Endothelial cell of umbilical vein (primary cell): ENCODE results near the gene ELANE. TPM values are rescaled to one million over a fixed set of nuclear protein-coding genes. Genes with fewer than 3 reads are reported as not detected.

Experiments used
- BruUV-seq: library from RNA; stranded (reverse); fragments of 400-500 nt; replicated peaks from 2 replicates; lab custom pipeline; 2021; lab: Mats Ljungman, UMichigan
- CTCF ChIA-PET: fragments of 300-600, 350-600 bp; sonication (Branson Sonifier 250); formaldehyde crosslinking; loops from one replicate; lab custom pipeline; 2021; ENCODE audit warnings: antibody characterized with exemption, inconsistent platforms; lab: Charles Lee
- POLR2A ChIA-PET: fragments of 300-600, 350-600 bp; sonication (Branson Sonifier 250); formaldehyde crosslinking; loops from one replicate; lab custom pipeline; 2021; ENCODE audit warnings: antibody characterized with exemption, inconsistent platforms; lab: Charles Lee
- DNase-seq: peaks from one replicate; pipeline ENCODE4 v3.0.0-alpha.2; 2011; ENCODE audit warnings: low read depth, low spot score
- FAIRE-seq: peaks from 2 replicates; lab custom pipeline; 2011; peaks lifted over from hg19 to GRCh38; lab: Jason Lieb, UNC
- H2AFZ ChIP-seq: 2 replicates; pipeline ENCODE4 v1.6.0; 2012; ENCODE audit warnings: low read depth, low read length, control low read depth, inconsistent platforms
- H3K27ac ChIP-seq: 2 replicates; pipeline ENCODE4 v1.5.1; 2011; ENCODE audit warnings: low read depth, mild to moderate bottlenecking, control low read depth, low read length, moderate library complexity; ENCODE audit not compliant: insufficient read depth
- H3K27me3 ChIP-seq, 2 experiments: 2 replicates each; pipeline versions ENCODE4 v1.6.0 to v1.6.1; 2011; ENCODE audit warnings: low read length in 2 of 2, mixed read lengths in 1 of 2; ENCODE audit not compliant: control insufficient read depth in 2 of 2, insufficient read depth in 2 of 2
- H3K36me3 ChIP-seq, 2 experiments: 2 replicates in 1 of 2; 3 replicates in 1 of 2; pipeline ENCODE4 v1.5.1; 2011; ENCODE audit warnings: low read length in 2 of 2, mild to moderate bottlenecking in 1 of 2, moderate library complexity in 1 of 2; ENCODE audit not compliant: control insufficient read depth in 2 of 2, insufficient read depth in 2 of 2; ENCODE audit errors: extremely low read depth in 1 of 2
- H3K4me1 ChIP-seq: 3 replicates; pipeline ENCODE4 v1.5.1; 2011; ENCODE audit warnings: mild to moderate bottlenecking, low read length; ENCODE audit not compliant: control insufficient read depth, insufficient read depth; ENCODE audit errors: extremely low read depth
- H3K4me2 ChIP-seq: 2 replicates; pipeline ENCODE4 v1.6.1; 2011; ENCODE audit warnings: low read length, control low read depth, mixed read lengths; ENCODE audit not compliant: insufficient read depth
- H3K4me3 ChIP-seq, 3 experiments: fragments of 200-600 bp in 1 of 3; sonication (generic), shearing (Covaris generic) in 1 of 3; replicated peaks in 1 of 3; 2 replicates each; pipeline ENCODE4 v1.5.1; 2011 to 2016; ENCODE audit warnings: control low read depth in 3 of 3, low read length in 3 of 3, mild to moderate bottlenecking in 2 of 3, inconsistent platforms in 1 of 3, low read depth in 1 of 3, moderate library complexity in 1 of 3; ENCODE audit not compliant: insufficient read depth in 1 of 3
- H3K79me2 ChIP-seq: 2 replicates; pipeline ENCODE4 v1.6.0; 2012; ENCODE audit warnings: low read length, inconsistent platforms; ENCODE audit not compliant: control insufficient read depth, insufficient read depth
- H3K9ac ChIP-seq: replicated peaks from 2 replicates; pipeline ENCODE3; 2011; ENCODE audit warnings: low read length, control low read depth; ENCODE audit not compliant: insufficient read depth; ENCODE audit errors: extremely low read depth
- H3K9me1 ChIP-seq: replicated peaks from 3 replicates; pipeline ENCODE4 v1.6.0; 2011; ENCODE audit warnings: mild to moderate bottlenecking, low read length; ENCODE audit not compliant: control insufficient read depth, insufficient read depth; ENCODE audit errors: extremely low read depth
- H3K9me3 ChIP-seq: replicated peaks from 2 replicates; pipeline ENCODE4 v1.5.1; 2012; ENCODE audit warnings: low read length, inconsistent platforms; ENCODE audit not compliant: control insufficient read depth, insufficient read depth
- H4K20me1 ChIP-seq: replicated peaks from 2 replicates; pipeline ENCODE3; 2011; ENCODE audit warnings: mild to moderate bottlenecking, low read length; ENCODE audit not compliant: control insufficient read depth, insufficient read depth; ENCODE audit errors: extremely low read depth
- EZH2 ChIP-seq: IDR thresholded peaks from 2 replicates; pipeline ENCODE4 v1.6.1; 2012; ENCODE audit warnings: borderline replicate concordance, low read depth, mild to moderate bottlenecking, moderate library complexity, low read length, inconsistent platforms; ENCODE audit not compliant: severe bottlenecking
- FOS ChIP-seq: IDR thresholded peaks from 2 replicates; pipeline ENCODE4 v1.6.1; 2011; ENCODE audit warnings: mild to moderate bottlenecking, low read length, moderate library complexity, borderline replicate concordance; ENCODE audit not compliant: insufficient read depth
- GATA2 ChIP-seq: IDR thresholded peaks from 2 replicates; pipeline ENCODE4 v1.7.0; 2011; ENCODE audit warnings: low read depth, mild to moderate bottlenecking, moderate library complexity, mixed read lengths, low read length; ENCODE audit not compliant: insufficient read length, insufficient read depth
- JUN ChIP-seq: IDR thresholded peaks from 2 replicates; pipeline ENCODE4 v1.6.1; 2011; ENCODE audit warnings: borderline replicate concordance, low read depth; ENCODE audit not compliant: insufficient read length, insufficient read depth
- MYC ChIP-seq: IDR thresholded peaks from one replicate; pipeline ENCODE4 v1.6.1; 2011; ENCODE audit warnings: mild to moderate bottlenecking, low read depth, low read length
- POLR2A ChIP-seq: IDR thresholded peaks from 2 replicates; pipeline ENCODE4 v1.6.1; 2012; ENCODE audit warnings: low read depth, mild to moderate bottlenecking, control low read depth, low read length
- POLR2AphosphoS5 ChIP-seq: IDR thresholded peaks from 2 replicates; pipeline ENCODE4 v1.6.1; 2012; ENCODE audit warnings: low read depth, mild to moderate bottlenecking, control low read depth, low read length, moderate library complexity; ENCODE audit not compliant: insufficient read depth
- dilution Hi-C: fragments of 300-500 bp; cut with MboI; formaldehyde crosslinking; loops from one replicate; pipeline ENCODE4 v1.15.0; 2019; ENCODE audit warnings: low sequenced_read_pairs; ENCODE audit not compliant: extremely low pct_ligation_motif_present
- intact Hi-C: fragments of 100-400 bp; cut with micrococcal nuclease; formaldehyde crosslinking; loops from one replicate; pipeline ENCODE4 v1.10.0; 2022
- polyA plus RNA-seq, 4 experiments: library from polyadenylated mRNA; depleted of rRNA in 3 of 4; stranded (reverse) in 3 of 4; unstranded in 1 of 4; fragments of >200 nt; gene quantifications; 2 replicates each; pipeline versions ENCODE4 v1.2.1 to v1.2.3, GENCODE V29; 2011 to 2012; ENCODE audit warnings: missing spikeins in 1 of 4
- total RNA-seq: library from RNA; stranded (reverse); gene quantifications from 2 replicates; pipeline ENCODE4 v1.2.3, GENCODE V29; 2021
- TF ChIP-seq, protein P1 (sequence below), 2 donors: IDR thresholded peaks; 1 replicate in 1 of 2; 2 replicates in 1 of 2; pipeline ENCODE4 v1.5.1; 2011; ENCODE audit warnings: low read length in 2 of 2, mild to moderate bottlenecking in 2 of 2, moderate library complexity in 2 of 2, control low read depth in 1 of 2, inconsistent platforms in 1 of 2, low read depth in 1 of 2; ENCODE audit not compliant: insufficient read depth in 1 of 2; ENCODE audit errors: extremely low read depth in 1 of 2
- TF ChIP-seq, protein P2 (sequence below): IDR thresholded peaks from 2 replicates; pipeline ENCODE4 v1.6.1; 2011; ENCODE audit not compliant: insufficient read depth, insufficient read length

Gene ELANE
- total and polyA plus RNA-seq, 2 donors (not counting 3 experiments of a cell fraction or from before 2014, with no cell fraction given), result not detected

DNA sequence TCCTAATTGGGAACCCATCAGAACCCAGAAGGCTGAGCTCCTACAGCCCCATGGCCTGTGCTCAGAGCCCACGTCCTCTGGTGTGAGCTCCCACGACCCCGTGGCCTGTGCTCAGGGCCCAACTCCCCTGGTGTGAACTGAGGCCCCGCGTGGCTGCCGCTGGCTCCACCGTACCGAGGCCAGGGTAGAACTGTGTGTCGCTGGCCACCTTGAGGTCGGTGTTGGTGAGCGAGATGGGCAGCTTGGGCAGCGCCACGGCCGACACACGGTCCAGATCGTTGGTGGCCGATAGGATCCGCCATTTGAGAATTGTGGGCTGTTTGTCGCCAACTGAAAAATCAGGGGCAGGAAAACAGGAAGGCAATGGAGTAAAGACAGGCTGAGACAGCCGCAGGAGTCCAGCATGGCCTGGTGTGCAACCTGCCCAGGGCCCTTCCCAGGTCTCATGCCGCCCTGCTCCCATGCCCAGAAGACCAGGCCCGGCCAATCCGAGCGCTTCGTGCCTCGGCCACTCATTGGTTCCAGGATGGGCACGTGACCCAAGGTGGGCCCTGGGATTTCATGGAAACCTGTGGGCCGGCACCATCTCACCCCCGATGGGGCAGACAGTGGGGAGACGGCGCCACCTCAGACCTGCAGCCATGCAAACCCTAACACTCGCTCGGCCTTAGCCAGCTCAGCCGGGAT, 29.4 kb downstream of the ELANE start:
- Histone ChIP-seq H3K9ac (no peak overlapping the region), H2AFZ (no peak overlapping the region), H3K27me3 (no peaks in the 10 kb centered on the region), H3K79me2 (no peaks in the 10 kb centered on the region), H3K4me2 (no peak overlapping the region), H3K4me3 (no peak overlapping the region), H3K4me1 (no peaks in the 10 kb centered on the region), H3K27ac (no peak overlapping the region), H3K9me1 (no peaks in the 10 kb centered on the region), H4K20me1 (no peaks in the 10 kb centered on the region), H3K36me3 (peaks cover 3 to 40% of the 10 kb centered on the region in 2 experiments), H3K9me3 (no peaks in the 10 kb centered on the region)
- ChIA-PET POLR2A (no interaction called here), CTCF (no interaction called here)
- no peak for FAIRE-seq
- no peak for DNase-seq
- intact Hi-C loops (no loop called here), dilution Hi-C loops (no loop called here)
- no TSS peak for BruUV-seq
- TF ChIP-seq MYC (no peak), POLR2A (no peak), JUN (no peak), EZH2 (no peak), FOS (no peak), POLR2AphosphoS5 (no peak), GATA2 (no peak)
- TF ChIP-seq, protein P1, sequence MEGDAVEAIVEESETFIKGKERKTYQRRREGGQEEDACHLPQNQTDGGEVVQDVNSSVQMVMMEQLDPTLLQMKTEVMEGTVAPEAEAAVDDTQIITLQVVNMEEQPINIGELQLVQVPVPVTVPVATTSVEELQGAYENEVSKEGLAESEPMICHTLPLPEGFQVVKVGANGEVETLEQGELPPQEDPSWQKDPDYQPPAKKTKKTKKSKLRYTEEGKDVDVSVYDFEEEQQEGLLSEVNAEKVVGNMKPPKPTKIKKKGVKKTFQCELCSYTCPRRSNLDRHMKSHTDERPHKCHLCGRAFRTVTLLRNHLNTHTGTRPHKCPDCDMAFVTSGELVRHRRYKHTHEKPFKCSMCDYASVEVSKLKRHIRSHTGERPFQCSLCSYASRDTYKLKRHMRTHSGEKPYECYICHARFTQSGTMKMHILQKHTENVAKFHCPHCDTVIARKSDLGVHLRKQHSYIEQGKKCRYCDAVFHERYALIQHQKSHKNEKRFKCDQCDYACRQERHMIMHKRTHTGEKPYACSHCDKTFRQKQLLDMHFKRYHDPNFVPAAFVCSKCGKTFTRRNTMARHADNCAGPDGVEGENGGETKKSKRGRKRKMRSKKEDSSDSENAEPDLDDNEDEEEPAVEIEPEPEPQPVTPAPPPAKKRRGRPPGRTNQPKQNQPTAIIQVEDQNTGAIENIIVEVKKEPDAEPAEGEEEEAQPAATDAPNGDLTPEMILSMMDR (IDR thresholded peaks at IDR 0.05; ENCODE audit: extremely low read depth in 1 of 2, insufficient read depth in 1 of 2, low read depth in 1 of 2, low read length in 2 of 2), result no peak
- TF ChIP-seq, protein P2, sequence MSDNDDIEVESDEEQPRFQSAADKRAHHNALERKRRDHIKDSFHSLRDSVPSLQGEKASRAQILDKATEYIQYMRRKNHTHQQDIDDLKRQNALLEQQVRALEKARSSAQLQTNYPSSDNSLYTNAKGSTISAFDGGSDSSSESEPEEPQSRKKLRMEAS, result no peak
